Naive thymus-derived CD4-positive, alpha-beta T cell (primary cell): ENCODE results near the gene SEC14L3. TPM values are rescaled to one million over a fixed set of nuclear protein-coding genes. Genes with fewer than 3 reads are reported as not detected.

Experiments
- ATAC-seq: fragments of 150-1000 bp; cut with Tn5 transposase; 2 replicates; pipeline ENCODE4 v1.10.0; 2021; ENCODE audit warnings: mild to moderate bottlenecking, moderate library complexity
- CTCF ChIA-PET: fragments of 350-600 bp; sonication (Branson Sonifier 250); formaldehyde crosslinking; loops from one replicate; lab custom pipeline; 2021; ENCODE audit warnings: antibody characterized with exemption; lab: Charles Lee
- POLR2A ChIA-PET: fragments of 350-600 bp; sonication (Branson Sonifier 250); formaldehyde crosslinking; loops from one replicate; lab custom pipeline; 2021; ENCODE audit warnings: antibody characterized with exemption, inconsistent platforms; lab: Charles Lee
- DNase-seq, 9 donors: peaks; one replicate each; pipeline versions ENCODE4 v3.0.0 to v3.0.0-alpha.2; 2020 to 2022; ENCODE audit warnings: mixed read lengths in 1 of 9
- H3K27ac ChIP-seq: one replicate; pipeline ENCODE4 v1.7.0; 2013; ENCODE audit warnings: mild to moderate bottlenecking, low read depth, low read length, moderate library complexity
- H3K27me3 ChIP-seq, 2 donors: one replicate each; pipeline ENCODE4 v1.7.0; 2013; ENCODE audit warnings: low read length in 2 of 2, mild to moderate bottlenecking in 2 of 2, moderate library complexity in 2 of 2; ENCODE audit not compliant: control insufficient read depth in 2 of 2, insufficient read depth in 2 of 2
- H3K36me3 ChIP-seq, 3 experiments: 1 replicate in 2 of 3; 2 replicates in 1 of 3; pipeline ENCODE4 v1.7.0; 2013; ENCODE audit warnings: low read length in 3 of 3, mild to moderate bottlenecking in 3 of 3, moderate library complexity in 1 of 3; ENCODE audit not compliant: insufficient read depth in 3 of 3, control insufficient read depth in 2 of 3
- H3K4me1 ChIP-seq, 2 donors: one replicate each; pipeline ENCODE4 v1.7.0; 2013; ENCODE audit warnings: low read length in 2 of 2, mild to moderate bottlenecking in 2 of 2, moderate library complexity in 1 of 2; ENCODE audit not compliant: control insufficient read depth in 2 of 2, insufficient read depth in 2 of 2
- H3K4me3 ChIP-seq: 2 replicates; pipeline ENCODE4 v1.7.0; 2013; ENCODE audit warnings: mild to moderate bottlenecking, low read length
- H3K9me3 ChIP-seq, 3 experiments: 1 replicate in 2 of 3; 2 replicates in 1 of 3; pipeline ENCODE4 v1.7.0; 2013; ENCODE audit warnings: low read length in 3 of 3; ENCODE audit not compliant: control insufficient read depth in 2 of 3
- H3K27ac Mint-ChIP-seq, 9 donors: one replicate each; pipeline ENCODE4 v1.8.0; 2020 to 2022; ENCODE audit warnings: mixed read lengths in 9 of 9, mild to moderate bottlenecking in 8 of 9, moderate library complexity in 5 of 9, inconsistent platforms in 2 of 9
- H3K27me3 Mint-ChIP-seq, 5 donors: one replicate each; pipeline ENCODE4 v1.8.0; 2021 to 2022; ENCODE audit warnings: mixed read lengths in 5 of 5, mild to moderate bottlenecking in 1 of 5
- H3K36me3 Mint-ChIP-seq, 5 donors: one replicate each; pipeline ENCODE4 v1.8.0; 2020 to 2022; ENCODE audit warnings: mixed read lengths in 5 of 5, mild to moderate bottlenecking in 3 of 5, inconsistent platforms in 1 of 5
- H3K4me1 Mint-ChIP-seq, 7 donors: one replicate each; pipeline ENCODE4 v1.8.0; 2020 to 2022; ENCODE audit warnings: mixed read lengths in 7 of 7, mild to moderate bottlenecking in 3 of 7, inconsistent platforms in 1 of 7
- H3K4me3 Mint-ChIP-seq, 10 donors: one replicate each; pipeline ENCODE4 v1.8.0; 2020 to 2022; ENCODE audit warnings: mild to moderate bottlenecking in 10 of 10, mixed read lengths in 10 of 10, moderate library complexity in 6 of 10, inconsistent platforms in 2 of 10
- H3K9me3 Mint-ChIP-seq, 11 donors: one replicate each; pipeline ENCODE4 v1.8.0; 2020 to 2022; ENCODE audit warnings: mixed read lengths in 11 of 11, mild to moderate bottlenecking in 4 of 11, inconsistent platforms in 1 of 11, moderate library complexity in 1 of 11
- intact Hi-C, 2 donors: fragments of 100-400 bp; cut with micrococcal nuclease; formaldehyde crosslinking; loops; one replicate each; pipeline ENCODE4 v1.15.1; 2023
- polyA plus RNA-seq, 2 donors: library from polyadenylated mRNA; unstranded; fragments of 300-500 nt; fragmentation: Illumina TruSeq; gene quantifications; one replicate each; pipeline ENCODE4 v1.2.3, GENCODE V29; 2021
- total RNA-seq, 6 experiments: library from RNA in 5 of 6; stranded (reverse) in 5 of 6; gene quantifications; 1 replicate in 5 of 6; 2 replicates in 1 of 6; pipeline ENCODE4 v1.2.3 and lab custom pipeline; 2021 to 2026

SEC14L3 gene
- total and polyA plus RNA-seq, 7 experiments from 2014 or later: not detected

DNA sequence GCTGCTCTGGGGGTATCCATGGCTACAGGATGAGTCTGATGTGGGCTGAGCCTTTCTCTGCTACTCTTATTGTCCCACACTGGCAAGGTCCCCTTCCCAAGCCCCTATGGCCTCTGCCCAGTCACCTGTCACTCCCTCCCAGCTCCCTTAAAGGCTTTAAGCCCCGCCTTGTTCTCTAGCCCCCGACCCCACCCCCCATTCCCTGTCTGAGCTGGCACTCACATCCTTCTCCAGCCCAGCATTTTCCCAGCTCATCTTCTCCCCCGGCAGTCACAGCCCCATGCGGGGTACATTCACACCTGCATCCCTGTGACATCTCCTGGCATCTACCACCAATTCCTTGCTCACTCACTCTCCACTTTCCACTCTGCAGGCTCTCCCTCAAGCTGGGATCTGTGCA lies 41.9 kb downstream of the SEC14L3 start:
- peaks cover 0 to 12% (median 0%) of the 10 kb centered on the region in 3 experiments for H3K36me3 ChIP-seq
- H3K4me1 ChIP-seq: peaks cover 19 to 21% of the 10 kb centered on the region in 2 donors
- Mint-ChIP-seq H3K27ac (peak overlapping the region in 5 of 9 donors; percentile 25 to 85 (median 63)), H3K4me3 (no peak overlapping the region), H3K36me3 (peaks cover 0 to 32% (median 3%) of the 10 kb centered on the region in 5 donors), H3K9me3 (peaks cover 0 to 5% (median 0%) of the 10 kb centered on the region in 11 donors), H3K27me3 (no peaks in the 10 kb centered on the region), H3K4me1 (peaks cover 17 to 37% (median 34%) of the 10 kb centered on the region in 7 donors)
- ATAC-seq (no peak), DNase-seq (no peak)
- no peaks in the 10 kb centered on the region for H3K9me3 ChIP-seq
- intact Hi-C loops: loop anchor here (10.0 kb wide), 3 partner anchors 825 to 1065 kb away; partner anchors contain the start of genes NF2 (in 1 of the 2), PIK3IP1 (in 1 of the 2) and SFI1 (in 1 of the 2)
- H3K27ac ChIP-seq: no peak overlapping the region
- no peak overlapping the region for H3K4me3 ChIP-seq
- no peaks in the 10 kb centered on the region for H3K27me3 ChIP-seq
- CTCF ChIA-PET: interaction anchor here (1.2 kb wide), 1 partner anchor 33 kb away, joined by 3 read pairs; the partner anchor contains the start of gene SEC14L2
- POLR2A ChIA-PET: interaction anchor here (1.1 kb wide), 1 partner anchor 34 kb away, joined by 3 read pairs; no protein-coding TSS in a partner anchor

DNA sequence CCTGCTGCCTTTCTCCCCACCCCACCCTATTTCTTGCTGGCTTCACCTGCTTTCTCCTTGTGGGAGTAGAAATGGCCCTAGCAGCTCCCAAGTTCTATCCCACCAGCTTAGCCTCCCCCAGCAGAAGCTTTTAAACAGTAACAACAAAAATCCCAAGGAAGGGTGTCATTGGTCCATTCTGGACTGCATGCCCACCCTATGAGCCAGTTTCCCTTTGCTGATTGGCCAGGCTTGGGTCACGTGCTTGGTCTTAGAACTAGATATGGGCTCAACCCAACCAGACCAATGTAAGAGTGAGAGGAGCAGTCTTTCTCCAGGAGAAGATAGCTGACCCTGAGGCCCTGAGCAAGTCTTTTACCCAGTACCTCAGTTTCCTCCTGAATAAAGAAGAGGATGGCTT lies 43.9 kb downstream of the SEC14L3 start:
- peaks cover 23 to 48% (median 41%) of the 10 kb centered on the region in 7 donors for H3K4me1 Mint-ChIP-seq
- peaks cover 0 to 4% (median 0%) of the 10 kb centered on the region in 5 donors for H3K27me3 Mint-ChIP-seq
- peak overlapping the region in 3 of 10 donors; percentile 19 to 61 (median 47) for H3K4me3 Mint-ChIP-seq
- no peaks in the 10 kb centered on the region for H3K9me3 ChIP-seq
- H3K9me3 Mint-ChIP-seq: peaks cover 0 to 1% (median 0%) of the 10 kb centered on the region in 11 donors
- no peak for DNase-seq
- H3K4me1 ChIP-seq: peaks cover 23 to 30% of the 10 kb centered on the region in 2 donors
- no peak overlapping the region for H3K4me3 ChIP-seq
- no peaks in the 10 kb centered on the region for H3K27me3 ChIP-seq
- CTCF ChIA-PET: interaction anchor here (0.8 to 7.7 kb wide), 3 partner anchors 18 to 37 kb away, joined by 3 to 78 read pairs (median 4); partner anchors contain the start of gene SEC14L2
- intact Hi-C loops: loop anchor here (10.0 kb wide), 3 partner anchors 823 to 1067 kb away; partner anchors contain the start of genes NF2 (in 1 of the 2), PIK3IP1 (in 1 of the 2) and SFI1 (in 1 of the 2)
- peaks cover 0 to 30% (median 3%) of the 10 kb centered on the region in 5 donors for H3K36me3 Mint-ChIP-seq
- POLR2A ChIA-PET: interaction anchor here (0.6 to 7.8 kb wide), 3 partner anchors 34 to 872 kb away, joined by 4 to 158 read pairs (median 7); partner anchors contain the start of gene SEC14L2
- H3K27ac ChIP-seq: no peak overlapping the region
- peak overlapping the region in 6 of 9 donors; percentile 67 to 99 (median 96) for H3K27ac Mint-ChIP-seq
- peaks cover 0 to 12% (median 0%) of the 10 kb centered on the region in 3 experiments for H3K36me3 ChIP-seq
- ATAC-seq: no peak

DNA sequence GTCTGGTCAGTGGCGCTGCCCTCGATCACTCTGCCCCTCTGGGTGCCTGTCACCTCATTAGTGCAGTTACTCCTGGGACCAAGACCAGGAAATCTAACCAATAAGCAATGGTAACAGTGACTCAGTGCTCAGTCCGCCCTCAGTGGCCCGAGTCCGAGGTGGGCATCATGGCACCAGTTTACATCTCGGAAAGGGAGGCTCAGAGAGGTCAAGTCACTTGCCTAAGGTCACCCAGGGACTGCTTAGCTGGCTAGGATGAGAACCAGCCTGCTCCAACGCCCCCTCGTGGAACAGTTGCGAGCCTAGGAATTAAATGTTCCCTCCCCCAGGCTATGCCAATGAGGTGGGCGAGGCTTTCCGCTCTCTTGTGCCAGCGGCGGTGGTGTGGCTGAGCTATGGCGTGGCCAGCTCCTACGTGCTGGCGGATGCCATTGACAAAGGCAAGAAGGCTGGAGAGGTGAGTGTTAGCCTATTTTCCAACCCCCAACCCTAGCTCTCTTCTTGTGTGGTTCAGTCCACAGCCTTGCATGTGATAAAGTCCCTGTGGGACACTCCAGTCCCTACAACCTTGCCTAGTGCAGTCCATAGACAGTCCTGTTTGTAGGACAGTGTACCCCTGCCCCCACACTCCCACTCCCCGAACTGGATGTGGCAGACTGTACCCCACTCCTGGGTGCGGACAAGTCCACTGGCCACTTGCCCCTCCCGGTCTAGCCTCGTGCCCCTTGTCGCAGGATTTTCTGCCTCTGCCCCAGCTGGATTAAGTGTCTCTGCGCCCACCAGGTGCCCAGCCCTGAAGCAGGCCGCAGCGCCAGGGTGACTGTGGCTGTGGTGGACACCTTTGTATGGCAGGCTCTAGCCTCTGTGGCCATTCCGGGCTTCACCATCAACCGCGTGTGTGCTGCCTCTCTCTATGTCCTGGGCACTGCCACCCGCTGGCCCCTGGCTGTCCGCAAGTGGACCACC lies 45.1 kb downstream of the SEC14L3 start:
- CTCF ChIA-PET: interaction anchor here (0.6 to 7.7 kb wide), 13 partner anchors 9 to 138 kb away, joined by 3 to 78 read pairs (median 4); partner anchors contain the start of genes CASTOR1, RNF215 and SEC14L2
- Histone ChIP-seq H3K4me1 (peaks cover 28 to 36% of the 10 kb centered on the region in 2 donors), H3K36me3 (peaks cover 0 to 12% (median 0%) of the 10 kb centered on the region in 3 experiments), H3K27me3 (no peaks in the 10 kb centered on the region), H3K27ac (peak overlapping the region; percentile 97), H3K4me3 (peak overlapping the region; percentile 66), H3K9me3 (no peaks in the 10 kb centered on the region)
- Mint-ChIP-seq H3K27ac (peak overlapping the region; percentile 85 to 99 (median 96)), H3K4me1 (peaks cover 32 to 60% (median 53%) of the 10 kb centered on the region in 7 donors), H3K9me3 (no peaks in the 10 kb centered on the region), H3K36me3 (peaks cover 0 to 36% (median 4%) of the 10 kb centered on the region in 5 donors), H3K27me3 (peaks cover 0 to 4% (median 0%) of the 10 kb centered on the region in 5 donors), H3K4me3 (peak overlapping the region; percentile 93 to 99 (median 96))
- POLR2A ChIA-PET: interaction anchor here (0.6 to 7.8 kb wide), 9 partner anchors 9 to 852 kb away, joined by 3 to 158 read pairs (median 5); partner anchors contain the start of gene SEC14L2
- intact Hi-C loops: loop anchor here (1.0 to 10.0 kb wide), 9 partner anchors 9 to 1068 kb away; partner anchors contain the start of genes NF2 (in 1 of the 2), PIK3IP1 (in 1 of the 2), SEC14L2 (in 1 of the 2) and SFI1 (in 1 of the 2)
- DNase-seq: peak; percentile 68 to 87 (median 84)
- peak; percentile 57 for ATAC-seq

DNA sequence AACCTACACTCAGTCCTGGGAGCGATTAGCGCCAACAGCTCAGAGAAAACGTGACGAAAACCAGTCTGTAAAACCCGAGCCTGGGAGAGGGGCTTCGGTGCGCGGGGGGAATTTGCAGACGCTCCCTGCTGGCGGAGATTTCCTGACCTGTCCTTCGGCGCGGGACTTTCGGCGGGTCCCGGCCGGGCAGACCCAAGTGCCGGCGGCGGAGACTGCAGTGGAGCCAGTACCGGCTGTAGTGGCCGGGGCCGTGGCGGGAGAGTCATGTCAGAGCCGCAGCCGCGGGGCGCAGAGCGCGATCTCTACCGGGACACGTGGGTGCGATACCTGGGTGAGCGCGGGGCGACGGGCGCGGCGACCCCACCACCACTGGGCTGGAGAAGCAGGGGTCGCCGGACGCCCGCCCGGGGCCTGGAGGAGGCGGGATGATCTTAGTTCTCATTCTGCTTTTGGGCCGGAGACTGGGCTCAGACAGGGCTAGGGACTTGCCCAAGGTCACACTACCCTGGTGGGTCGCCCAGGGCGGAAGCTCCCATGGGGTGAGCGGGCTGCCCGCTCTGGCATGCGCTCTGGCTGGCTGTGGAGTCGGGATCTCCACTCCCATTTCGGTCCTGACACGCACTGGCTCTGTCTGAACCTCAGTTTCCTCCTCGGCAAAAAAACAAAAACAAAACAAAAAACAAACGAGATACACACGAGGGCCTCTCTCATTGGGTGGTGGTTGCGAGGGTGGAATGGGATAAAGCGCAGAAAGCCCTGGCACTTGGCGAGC lies 46.0 kb downstream of the SEC14L3 start, which contains the start of gene MTFP1:
MTFP1 (plus strand) TSS at position 153 of the 772 bp plus-strand sequence; CDS start at position 265, 112 bp downstream.
- peaks cover 0 to 39% (median 4%) of the 10 kb centered on the region in 5 donors for H3K36me3 Mint-ChIP-seq
- H3K4me3 ChIP-seq: peak within 1 kb of the TSS; percentile 66

DNA sequence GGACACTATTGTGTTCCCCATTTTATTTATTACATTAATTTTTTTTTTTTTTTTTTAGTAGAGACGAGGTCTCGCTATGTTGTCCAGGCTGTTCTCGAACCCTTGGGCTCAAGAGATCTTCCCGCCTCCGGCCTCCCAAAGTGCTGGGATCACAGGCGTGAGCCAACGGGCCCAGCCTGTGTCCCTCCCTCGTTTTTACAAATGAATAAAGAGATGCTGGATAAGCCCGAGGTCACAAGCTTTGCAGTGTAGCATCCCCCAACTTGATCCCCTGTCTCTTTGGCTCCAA lies 46.5 kb downstream of the SEC14L3 start:
- H3K4me1 ChIP-seq: peaks cover 28 to 36% of the 10 kb centered on the region in 2 donors
- Mint-ChIP-seq H3K36me3 (peaks cover 3 to 42% (median 9%) of the 10 kb centered on the region in 5 donors), H3K4me3 (peak overlapping the region; percentile 93 to 99 (median 96)), H3K27me3 (peaks cover 0 to 4% (median 0%) of the 10 kb centered on the region in 5 donors), H3K9me3 (no peaks in the 10 kb centered on the region), H3K4me1 (peaks cover 32 to 70% (median 64%) of the 10 kb centered on the region in 7 donors), H3K27ac (peak overlapping the region; percentile 85 to 99 (median 96))
- ChIA-PET CTCF (interaction anchor here (0.5 to 7.7 kb wide), 8 partner anchors 11 to 143 kb away, joined by 3 to 78 read pairs (median 27); partner anchors contain the start of genes CASTOR1 and SEC14L2), POLR2A (interaction anchor here (1.3 to 7.8 kb wide), 9 partner anchors 10 to 119 kb away, joined by 3 to 158 read pairs (median 19); partner anchors contain the start of genes CCDC157, SEC14L2 and SF3A1)
- no peak for DNase-seq
- H3K27ac ChIP-seq: peak overlapping the region; percentile 97
- H3K27me3 ChIP-seq: no peaks in the 10 kb centered on the region
- no peak for ATAC-seq
- intact Hi-C loops: loop anchor here (2.0 to 10.0 kb wide), 4 partner anchors 586 to 1070 kb away; partner anchors contain the start of genes ASCC2 (in 1 of the 2), NF2 (in 1 of the 2), PIK3IP1 (in 1 of the 2) and SFI1 (in 1 of the 2)
- H3K9me3 ChIP-seq: no peaks in the 10 kb centered on the region
- peaks cover 0 to 13% (median 0%) of the 10 kb centered on the region in 3 experiments for H3K36me3 ChIP-seq
- peak overlapping the region; percentile 66 for H3K4me3 ChIP-seq

More for the DNA sequence above, 46.0 kb downstream of the SEC14L3 start, which contains the start of gene MTFP1:
- no peaks in the 10 kb centered on the region for H3K9me3 ChIP-seq
- H3K27ac Mint-ChIP-seq: peak within 1 kb of the TSS; percentile 96 to 100 (median 98)
- ATAC-seq: no peak
- CTCF ChIA-PET: interaction anchor here (0.8 to 7.7 kb wide), 11 partner anchors 9 to 137 kb away, joined by 3 to 78 read pairs (median 4); partner anchors contain the start of genes CASTOR1 and SEC14L2
- H3K4me3 Mint-ChIP-seq: peak within 1 kb of the TSS; percentile 94 to 99 (median 98)
- H3K9me3 Mint-ChIP-seq: no peaks in the 10 kb centered on the region
- peaks cover 0 to 4% (median 0%) of the 10 kb centered on the region in 5 donors for H3K27me3 Mint-ChIP-seq
- intact Hi-C loops: loop anchor here (1.0 to 10.0 kb wide), 10 partner anchors 9 to 1069 kb away; partner anchors contain the start of genes ASCC2 (in 1 of the 2), NF2 (in 1 of the 2), PIK3IP1 (in 1 of the 2) and SEC14L2 (in 1 of the 2)
- POLR2A ChIA-PET: interaction anchor here (0.6 to 7.8 kb wide), 9 partner anchors 10 to 312 kb away, joined by 3 to 158 read pairs (median 13); partner anchors contain the start of genes CCDC157, SEC14L2 and SF3A1
- H3K4me1 ChIP-seq: peaks cover 28 to 36% of the 10 kb centered on the region in 2 donors
- peak in 8 of 9 donors; percentile 27 to 59 (median 39) for DNase-seq
- peak within 1 kb of the TSS; percentile 97 for H3K27ac ChIP-seq
- peaks cover 32 to 65% (median 58%) of the 10 kb centered on the region in 7 donors for H3K4me1 Mint-ChIP-seq
- peaks cover 0 to 12% (median 0%) of the 10 kb centered on the region in 3 experiments for H3K36me3 ChIP-seq
- H3K27me3 ChIP-seq: no peaks in the 10 kb centered on the region
